Mesenchymal stem cell (in vitro differentiated cells and primary cell): ENCODE results near the gene LITAF.

Source experiments
- DNase-seq: peaks from one replicate; pipeline ENCODE4 v3.0.0-alpha.2; 2013
- H2AFZ ChIP-seq: one replicate; pipeline ENCODE4 v1.6.1; 2013; ENCODE audit warnings: low read depth, mild to moderate bottlenecking, control low read depth, inconsistent platforms, low read length, moderate library complexity
- H2AK5ac ChIP-seq: 2 replicates; pipeline ENCODE4 v1.6.1; 2013; ENCODE audit warnings: low read length, moderate library complexity, mild to moderate bottlenecking, inconsistent platforms; ENCODE audit not compliant: severe bottlenecking
- H2BK120ac ChIP-seq: one replicate; pipeline ENCODE4 v1.6.1; 2013; ENCODE audit warnings: low read depth, mild to moderate bottlenecking, inconsistent platforms, low read length, moderate library complexity
- H2BK12ac ChIP-seq, 2 experiments: one replicate each; pipeline ENCODE4 v1.6.1; 2013; ENCODE audit warnings: inconsistent platforms in 2 of 2, low read length in 2 of 2, mild to moderate bottlenecking in 2 of 2, moderate library complexity in 2 of 2, control low read depth in 1 of 2
- H2BK15ac ChIP-seq: one replicate; pipeline ENCODE4 v1.6.1; 2013; ENCODE audit warnings: mild to moderate bottlenecking, low read depth, inconsistent platforms; ENCODE audit not compliant: poor library complexity, severe bottlenecking
- H2BK5ac ChIP-seq: 2 replicates; pipeline ENCODE4 v1.6.1; 2013; ENCODE audit warnings: low read depth, mild to moderate bottlenecking, low read length, control low read depth, inconsistent platforms; ENCODE audit not compliant: poor library complexity, severe bottlenecking
- H3K14ac ChIP-seq, 2 experiments: one replicate each; pipeline ENCODE4 v1.6.1; 2013; ENCODE audit warnings: inconsistent platforms in 2 of 2, low read length in 2 of 2, control low read depth in 1 of 2, mild to moderate bottlenecking in 1 of 2, moderate library complexity in 1 of 2
- H3K18ac ChIP-seq, 2 experiments: one replicate each; pipeline ENCODE4 v1.6.1; 2013; ENCODE audit warnings: inconsistent platforms in 2 of 2, low read length in 2 of 2, control low read depth in 1 of 2, low read depth in 1 of 2, mild to moderate bottlenecking in 1 of 2
- H3K23ac ChIP-seq, 2 experiments: one replicate each; pipeline ENCODE4 v1.6.1; 2013; ENCODE audit warnings: inconsistent platforms in 2 of 2, low read length in 2 of 2, mild to moderate bottlenecking in 2 of 2, moderate library complexity in 2 of 2, control low read depth in 1 of 2
- H3K27ac ChIP-seq: 2 replicates; pipeline ENCODE4 v1.5.1; 2013; ENCODE audit warnings: mild to moderate bottlenecking, moderate library complexity, low read length, control low read depth, inconsistent platforms; ENCODE audit not compliant: poor library complexity, severe bottlenecking
- H3K27me3 ChIP-seq, 2 experiments: 2 replicates each; pipeline versions ENCODE4 v1.6.1 to v1.7.0; 2013; ENCODE audit warnings: low read length in 2 of 2, mild to moderate bottlenecking in 2 of 2, moderate library complexity in 2 of 2, control low read depth in 1 of 2, inconsistent platforms in 1 of 2; ENCODE audit not compliant: control insufficient read depth in 1 of 2, insufficient read depth in 1 of 2
- H3K36me3 ChIP-seq, 2 experiments: 2 replicates each; pipeline versions ENCODE4 v1.6.1 to v1.7.0; 2013; ENCODE audit warnings: low read length in 2 of 2, control low read depth in 1 of 2, inconsistent platforms in 1 of 2, low read depth in 1 of 2, mild to moderate bottlenecking in 1 of 2; ENCODE audit not compliant: insufficient read depth in 2 of 2, control insufficient read depth in 1 of 2
- H3K4ac ChIP-seq, 2 experiments: one replicate each; pipeline ENCODE4 v1.6.1; 2013; ENCODE audit warnings: inconsistent platforms in 2 of 2, low read length in 2 of 2, mild to moderate bottlenecking in 2 of 2, moderate library complexity in 2 of 2, control low read depth in 1 of 2, low read depth in 1 of 2
- H3K4me1 ChIP-seq: 2 replicates; pipeline ENCODE4 v1.6.1; 2013; ENCODE audit warnings: low read depth, low read length, control low read depth; ENCODE audit not compliant: control insufficient read depth, insufficient read depth
- H3K4me2 ChIP-seq: 2 replicates; pipeline ENCODE4 v1.6.1; 2013; ENCODE audit warnings: low read length, mild to moderate bottlenecking, inconsistent platforms; ENCODE audit not compliant: poor library complexity, severe bottlenecking
- H3K4me3 ChIP-seq, 2 experiments: 2 replicates each; pipeline versions ENCODE4 v1.5.1 to v1.7.0; 2013; ENCODE audit warnings: low read length in 2 of 2, mild to moderate bottlenecking in 2 of 2, control low read depth in 1 of 2, low read depth in 1 of 2; ENCODE audit not compliant: insufficient read depth in 1 of 2
- H3K79me1 ChIP-seq: replicated peaks from 2 replicates; pipeline ENCODE4 v1.6.1; 2013; ENCODE audit warnings: mild to moderate bottlenecking, control low read depth, low read length, inconsistent platforms; ENCODE audit not compliant: poor library complexity, severe bottlenecking
- H3K9ac ChIP-seq: 2 replicates; pipeline ENCODE4 v1.7.0; 2013; ENCODE audit warnings: mild to moderate bottlenecking, low read length, moderate library complexity
- H3K9me3 ChIP-seq: 2 replicates; pipeline ENCODE4 v1.7.0; 2013; ENCODE audit warnings: mild to moderate bottlenecking, low read length; ENCODE audit not compliant: control insufficient read depth
- H4K8ac ChIP-seq: one replicate; pipeline ENCODE4 v1.6.1; 2013; ENCODE audit warnings: inconsistent platforms, mild to moderate bottlenecking, low read length, moderate library complexity
- H4K91ac ChIP-seq: one replicate; pipeline ENCODE4 v1.6.1; 2013; ENCODE audit warnings: mild to moderate bottlenecking, low read length, inconsistent platforms
- WGBS: methylation state at CpG from one replicate; pipeline ENCODE4 v1.1.7; 2013; ENCODE audit warnings: mixed read lengths; 5-methylcytosine and 5-hydroxymethylcytosine counted together

LITAF gene

DNA sequence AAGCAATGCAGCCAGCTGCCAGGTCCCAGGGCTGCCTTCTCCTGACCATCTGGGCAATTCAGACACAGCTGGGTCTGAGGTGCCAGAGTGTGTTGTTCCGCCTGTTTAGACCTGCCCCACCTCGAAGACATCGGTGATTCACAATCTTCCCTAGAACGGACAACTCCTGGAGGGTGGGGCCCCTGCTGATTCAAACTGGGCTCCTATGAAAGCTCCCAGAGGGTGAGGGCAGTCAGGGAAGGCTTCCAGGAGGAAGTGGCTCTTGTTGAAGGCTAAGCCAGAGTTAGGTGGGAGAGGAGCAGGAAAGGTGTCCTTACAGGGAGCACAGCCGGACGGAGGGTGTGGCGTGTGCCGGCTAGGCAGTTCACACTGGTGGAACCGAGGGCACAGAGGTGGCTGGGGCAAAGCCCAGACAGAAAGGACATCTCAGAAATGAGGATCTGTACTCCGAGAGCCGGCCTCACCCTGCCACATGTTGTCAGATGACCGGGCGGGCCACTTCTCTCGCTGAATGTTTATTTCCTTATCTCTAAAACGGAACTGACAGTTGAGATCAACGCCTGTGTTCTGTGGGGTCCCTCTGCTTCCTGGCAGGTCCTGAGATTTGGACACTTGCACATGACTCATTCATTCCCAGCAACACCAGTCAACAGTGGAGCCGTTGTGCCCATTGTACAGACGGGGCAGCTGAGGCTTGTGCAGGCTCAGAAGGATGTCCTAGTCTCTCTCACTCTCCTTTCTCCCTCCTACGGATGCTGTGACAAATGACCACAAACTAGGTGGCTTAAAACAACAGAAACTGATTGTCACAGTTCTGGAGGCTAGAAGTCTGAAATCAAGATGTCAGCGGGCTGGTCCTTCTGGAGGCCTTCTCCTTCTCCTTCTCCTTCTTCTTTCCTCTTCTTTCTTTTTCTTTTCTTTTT, 26.9 kb upstream of the LITAF start:
- H4K91ac ChIP-seq: no peak overlapping the region
- no peak overlapping the region for H3K9ac ChIP-seq
- H3K4ac ChIP-seq: peak overlapping the region in 1 of 2 experiments; percentile 33
- H3K27me3 ChIP-seq: peaks cover 0 to 6% of the 10 kb centered on the region in 2 experiments
- H3K23ac ChIP-seq: no peak overlapping the region
- peak; percentile 66 for DNase-seq
- H2BK12ac ChIP-seq: peak overlapping the region; percentile 44 to 87
- no peak overlapping the region for H4K8ac ChIP-seq
- no peak overlapping the region for H2AFZ ChIP-seq
- no peak overlapping the region for H3K27ac ChIP-seq
- peaks cover 28% of the 10 kb centered on the region for H3K4me1 ChIP-seq
- no peak overlapping the region for H2BK5ac ChIP-seq
- H2BK120ac ChIP-seq: no peak overlapping the region
- H3K36me3 ChIP-seq: no peaks in the 10 kb centered on the region
- H2AK5ac ChIP-seq: peak overlapping the region; percentile 3
- 55% methylated on average over 20 of the region's 20 CpGs for WGBS
- no peak overlapping the region for H3K4me2 ChIP-seq
- no peak overlapping the region for H2BK15ac ChIP-seq
- peak overlapping the region; percentile 4 to 70 for H3K18ac ChIP-seq
- H3K9me3 ChIP-seq: no peaks in the 10 kb centered on the region
- no peak overlapping the region for H3K4me3 ChIP-seq
- H3K79me1 ChIP-seq: no peaks in the 10 kb centered on the region
- peak overlapping the region in 1 of 2 experiments; percentile 58 for H3K14ac ChIP-seq

DNA sequence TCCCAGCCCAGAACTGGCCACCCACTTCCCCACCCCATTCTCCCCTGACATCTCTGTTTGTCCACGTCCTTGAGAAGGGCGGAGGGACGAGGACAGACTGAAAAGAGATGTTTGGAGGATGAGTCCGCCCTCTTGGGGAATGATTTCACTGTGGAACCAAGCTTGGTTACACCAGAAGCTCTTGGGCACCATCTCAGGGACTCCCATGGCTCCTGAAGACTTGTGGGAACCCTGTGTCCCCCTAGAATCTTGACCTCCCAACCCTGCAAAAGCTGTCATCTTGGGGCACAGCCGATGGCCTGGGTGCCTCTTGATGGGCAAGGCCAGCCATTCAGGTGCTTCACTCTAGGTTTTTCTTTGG, 25.9 kb upstream of the LITAF start:
- H2BK12ac ChIP-seq: no peak overlapping the region
- peak overlapping the region in 1 of 2 experiments; percentile 2 for H3K18ac ChIP-seq
- no peak overlapping the region for H3K14ac ChIP-seq
- no peak for DNase-seq
- WGBS: 65% methylated on average over 5 of the region's 5 CpGs
- H2BK120ac ChIP-seq: peak overlapping the region; percentile 68
- H4K8ac ChIP-seq: no peak overlapping the region
- peak overlapping the region; percentile 40 for H2AK5ac ChIP-seq
- no peak overlapping the region for H3K4me2 ChIP-seq
- no peak overlapping the region for H3K9ac ChIP-seq
- no peak overlapping the region for H3K4ac ChIP-seq
- no peak overlapping the region for H3K27ac ChIP-seq
- peak overlapping the region; percentile 43 for H4K91ac ChIP-seq
- peaks cover 26% of the 10 kb centered on the region for H3K4me1 ChIP-seq
- no peaks in the 10 kb centered on the region for H3K9me3 ChIP-seq
- no peak overlapping the region for H2BK5ac ChIP-seq
- peak overlapping the region; percentile 9 for H2BK15ac ChIP-seq
- H3K79me1 ChIP-seq: no peaks in the 10 kb centered on the region
- H3K4me3 ChIP-seq: no peak overlapping the region
- H3K36me3 ChIP-seq: no peaks in the 10 kb centered on the region
- no peak overlapping the region for H3K23ac ChIP-seq
- H3K27me3 ChIP-seq: peaks cover 0 to 6% of the 10 kb centered on the region in 2 experiments
- no peak overlapping the region for H2AFZ ChIP-seq

DNA sequence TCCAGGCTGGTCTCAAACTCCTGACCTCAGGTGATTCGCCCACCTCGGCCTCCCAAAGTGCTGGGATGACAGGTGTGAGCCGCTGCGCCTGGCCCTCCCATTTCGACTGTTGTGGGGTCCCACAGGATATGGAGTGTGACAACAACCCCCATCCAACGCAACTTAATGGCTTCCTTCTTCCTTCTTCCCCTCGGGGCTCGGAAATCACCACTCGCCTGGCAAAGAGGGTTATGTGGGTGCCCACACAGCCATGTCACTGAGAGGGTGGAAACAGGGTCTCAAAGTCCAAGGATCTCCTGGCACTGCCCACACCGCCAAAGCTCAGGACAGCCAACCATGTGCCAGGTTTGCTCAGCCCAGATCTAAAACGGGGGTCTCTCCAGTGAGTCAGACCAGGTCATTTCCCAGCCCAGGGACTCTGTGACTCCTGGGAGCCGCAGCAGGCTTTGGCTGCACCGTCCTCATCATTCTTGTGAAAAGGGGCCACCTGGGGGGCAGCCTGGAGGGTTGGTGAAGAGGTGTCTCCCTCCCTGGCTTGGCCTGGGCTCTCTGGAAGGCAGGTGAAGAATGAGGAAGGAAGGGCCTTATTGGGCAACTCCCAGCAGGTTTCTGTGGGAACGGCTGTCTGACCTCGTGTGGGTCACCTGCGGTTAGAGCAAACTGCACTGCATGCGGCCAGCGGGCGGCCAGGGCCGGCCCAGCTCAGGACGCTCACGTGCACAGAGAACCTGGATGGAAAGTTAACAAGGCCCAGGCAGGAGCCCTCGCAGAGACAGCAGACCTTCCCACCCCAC, 25.3 kb upstream of the LITAF start:
- no peak overlapping the region for H2AFZ ChIP-seq

DNA sequence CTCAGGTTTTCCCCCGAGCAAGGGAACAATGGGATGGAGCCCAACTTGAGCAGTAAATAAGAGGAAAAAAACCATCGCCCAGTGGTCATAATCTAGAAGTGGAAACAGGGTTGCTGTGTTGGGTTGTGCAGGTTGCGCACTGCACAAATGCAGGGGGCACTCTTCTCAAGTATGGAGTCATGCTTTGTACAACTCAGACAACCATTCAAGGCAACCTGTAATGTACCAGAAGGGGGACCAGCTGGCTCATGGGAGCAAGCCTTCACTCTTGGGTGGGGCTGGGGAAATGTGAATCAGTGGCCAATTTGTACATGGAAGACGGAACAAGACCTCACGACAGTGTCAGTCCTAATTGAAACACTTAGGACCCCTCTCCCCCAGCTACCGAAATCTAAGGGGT, 23.9 kb upstream of the LITAF start:
- no peak overlapping the region for H2BK5ac ChIP-seq
- peaks cover 0 to 6% of the 10 kb centered on the region in 2 experiments for H3K27me3 ChIP-seq
- no peak for DNase-seq
- H2AK5ac ChIP-seq: peak overlapping the region; percentile 49
- no peaks in the 10 kb centered on the region for H3K79me1 ChIP-seq
- no peak overlapping the region for H2BK12ac ChIP-seq
- no peak overlapping the region for H3K4ac ChIP-seq
- H3K18ac ChIP-seq: no peak overlapping the region
- peaks cover 24% of the 10 kb centered on the region for H3K4me1 ChIP-seq
- H2BK15ac ChIP-seq: no peak overlapping the region
- no peak overlapping the region for H4K91ac ChIP-seq
- H3K14ac ChIP-seq: no peak overlapping the region
- H3K23ac ChIP-seq: no peak overlapping the region
- H3K9me3 ChIP-seq: no peaks in the 10 kb centered on the region
- H3K4me3 ChIP-seq: no peak overlapping the region
- H3K9ac ChIP-seq: no peak overlapping the region
- no peak overlapping the region for H3K4me2 ChIP-seq
- WGBS: 96% methylated on average over 4 of the region's 6 CpGs
- no peak overlapping the region for H3K27ac ChIP-seq
- no peak overlapping the region for H2AFZ ChIP-seq
- H3K36me3 ChIP-seq: no peaks in the 10 kb centered on the region
- H2BK120ac ChIP-seq: no peak overlapping the region
- no peak overlapping the region for H4K8ac ChIP-seq

More for the DNA sequence above, 25.3 kb upstream of the LITAF start:
- Histone ChIP-seq H3K4me2 (no peak overlapping the region), H3K4me1 (peaks cover 26% of the 10 kb centered on the region), H3K18ac (peak overlapping the region in 1 of 2 experiments; percentile 19), H3K27me3 (peaks cover 0 to 6% of the 10 kb centered on the region in 2 experiments), H4K91ac (peak overlapping the region; percentile 43), H2BK5ac (no peak overlapping the region), H4K8ac (peak overlapping the region; percentile 28), H3K9ac (no peak overlapping the region), H3K9me3 (no peaks in the 10 kb centered on the region), H3K36me3 (no peaks in the 10 kb centered on the region), H2AK5ac (peak overlapping the region; percentile 88), H3K14ac (no peak overlapping the region), H3K27ac (peak overlapping the region; percentile 1), H2BK120ac (peak overlapping the region; percentile 68), H3K4me3 (no peak overlapping the region), H2BK12ac (peak overlapping the region in 1 of 2 experiments; percentile 26), H2BK15ac (peak overlapping the region; percentile 52), H3K23ac (no peak overlapping the region), H3K4ac (no peak overlapping the region), H3K79me1 (no peaks in the 10 kb centered on the region)
- 93% methylated on average over 22 of the region's 23 CpGs for WGBS
- DNase-seq: no peak
